ENCODE data around the gene IL33.

The IL33 gene

GRCh38 chr9:6218099-6218502, 2.5 kb downstream of the IL33 start:
- no peak overlapping the region for H3K4me3 ChIP-seq (ENCODE audit: low read depth, low read length)
- H3K36me3 ChIP-seq = no peaks in the 10 kb centered on the region
- no peak for DNase-seq
- H3K27me3 ChIP-seq (ENCODE audit: insufficient read depth, low read depth, severe bottlenecking) = no peaks in the 10 kb centered on the region
- no peak overlapping the region for H3K27ac ChIP-seq
- TF ChIP-seq, protein P1, sequence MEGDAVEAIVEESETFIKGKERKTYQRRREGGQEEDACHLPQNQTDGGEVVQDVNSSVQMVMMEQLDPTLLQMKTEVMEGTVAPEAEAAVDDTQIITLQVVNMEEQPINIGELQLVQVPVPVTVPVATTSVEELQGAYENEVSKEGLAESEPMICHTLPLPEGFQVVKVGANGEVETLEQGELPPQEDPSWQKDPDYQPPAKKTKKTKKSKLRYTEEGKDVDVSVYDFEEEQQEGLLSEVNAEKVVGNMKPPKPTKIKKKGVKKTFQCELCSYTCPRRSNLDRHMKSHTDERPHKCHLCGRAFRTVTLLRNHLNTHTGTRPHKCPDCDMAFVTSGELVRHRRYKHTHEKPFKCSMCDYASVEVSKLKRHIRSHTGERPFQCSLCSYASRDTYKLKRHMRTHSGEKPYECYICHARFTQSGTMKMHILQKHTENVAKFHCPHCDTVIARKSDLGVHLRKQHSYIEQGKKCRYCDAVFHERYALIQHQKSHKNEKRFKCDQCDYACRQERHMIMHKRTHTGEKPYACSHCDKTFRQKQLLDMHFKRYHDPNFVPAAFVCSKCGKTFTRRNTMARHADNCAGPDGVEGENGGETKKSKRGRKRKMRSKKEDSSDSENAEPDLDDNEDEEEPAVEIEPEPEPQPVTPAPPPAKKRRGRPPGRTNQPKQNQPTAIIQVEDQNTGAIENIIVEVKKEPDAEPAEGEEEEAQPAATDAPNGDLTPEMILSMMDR (IDR thresholded peaks at IDR 0.05; ENCODE audit: low read depth, low read length) = no peak
- no peaks in the 10 kb centered on the region for H3K9me3 ChIP-seq (ENCODE audit: severe bottlenecking)

GRCh38 chr9:6219040-6219439, 3.4 kb downstream of the IL33 start:
- no peaks in the 10 kb centered on the region for H3K9me3 ChIP-seq (ENCODE audit: severe bottlenecking)
- TF ChIP-seq, protein P1 (IDR thresholded peaks at IDR 0.05; ENCODE audit: low read depth, low read length) = no peak
- no peak overlapping the region for H3K4me3 ChIP-seq (ENCODE audit: low read depth, low read length)
- H3K27me3 ChIP-seq (ENCODE audit: insufficient read depth, low read depth, severe bottlenecking) = no peaks in the 10 kb centered on the region
- H3K36me3 ChIP-seq = no peaks in the 10 kb centered on the region
- no peak overlapping the region for H3K27ac ChIP-seq
- no peak for DNase-seq

DNA sequence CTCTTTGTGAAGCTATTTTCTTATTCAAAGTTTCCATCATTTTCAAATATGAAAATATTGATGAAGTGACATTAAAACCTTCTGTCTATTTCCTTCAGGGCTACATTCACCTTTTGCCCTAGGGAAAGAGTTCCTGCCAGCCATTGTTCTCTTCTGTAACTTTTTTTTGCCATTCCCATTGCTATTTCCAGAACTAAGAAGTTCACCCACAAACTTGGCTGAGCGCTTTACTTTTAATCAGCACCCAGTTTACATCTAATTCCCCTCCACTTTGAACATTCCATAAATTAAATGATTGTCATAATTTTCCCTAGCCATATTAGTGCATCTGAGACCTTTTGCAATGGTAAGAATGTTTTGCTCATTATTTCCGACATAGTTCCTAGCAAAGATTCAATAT, 4.4 kb downstream of the IL33 start:
- no peak overlapping the region for H3K4me3 ChIP-seq (ENCODE audit: low read depth, low read length)
- TF ChIP-seq, protein P1 (IDR thresholded peaks at IDR 0.05; ENCODE audit: low read depth, low read length) = no peak
- no peak for DNase-seq
- no peaks in the 10 kb centered on the region for H3K36me3 ChIP-seq
- no peaks in the 10 kb centered on the region for H3K27me3 ChIP-seq (ENCODE audit: insufficient read depth, low read depth, severe bottlenecking)
- no peaks in the 10 kb centered on the region for H3K9me3 ChIP-seq (ENCODE audit: severe bottlenecking)
- H3K27ac ChIP-seq = no peak overlapping the region

GRCh38 chr9:6224393-6225154, 9.0 kb downstream of the IL33 start:
- Histone ChIP-seq H3K9me3 (ENCODE audit: severe bottlenecking) (no peaks in the 10 kb centered on the region), H3K27me3 (ENCODE audit: insufficient read depth, low read depth, severe bottlenecking) (peaks cover under 1% of the 10 kb centered on the region), H3K36me3 (no peaks in the 10 kb centered on the region), H3K27ac (no peak overlapping the region), H3K4me3 (ENCODE audit: low read depth, low read length) (no peak overlapping the region)
- DNase-seq = no peak
- TF ChIP-seq, protein P1 (IDR thresholded peaks at IDR 0.05; ENCODE audit: low read depth, low read length) = no peak

DNA sequence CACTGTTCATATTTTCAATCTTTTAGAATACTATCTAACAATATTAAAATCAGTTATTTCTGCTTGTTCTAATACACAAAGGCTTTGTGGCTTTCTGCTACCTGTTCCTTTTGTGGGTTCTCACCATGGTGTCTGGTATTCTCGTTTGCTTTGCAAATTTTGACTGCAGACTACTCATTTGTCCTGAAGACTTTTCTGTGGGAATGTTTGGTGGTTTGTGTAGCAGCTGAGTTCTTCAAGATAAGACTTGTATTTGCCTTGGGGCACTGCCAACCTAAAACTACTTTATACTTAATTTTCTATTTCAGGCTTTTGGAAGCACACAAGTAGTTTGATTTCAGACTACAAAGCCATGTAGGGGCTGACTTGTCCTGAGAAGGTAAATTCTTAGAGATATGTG, 11.1 kb downstream of the IL33 start:
- Histone ChIP-seq H3K36me3 (no peaks in the 10 kb centered on the region), H3K27me3 (ENCODE audit: insufficient read depth, low read depth, severe bottlenecking) (peaks cover 4% of the 10 kb centered on the region), H3K9me3 (ENCODE audit: severe bottlenecking) (no peaks in the 10 kb centered on the region), H3K4me3 (ENCODE audit: low read depth, low read length) (no peak overlapping the region), H3K27ac (no peak overlapping the region)
- TF ChIP-seq, protein P1 (IDR thresholded peaks at IDR 0.05; ENCODE audit: low read depth, low read length) = no peak
- no peak for DNase-seq

DNA sequence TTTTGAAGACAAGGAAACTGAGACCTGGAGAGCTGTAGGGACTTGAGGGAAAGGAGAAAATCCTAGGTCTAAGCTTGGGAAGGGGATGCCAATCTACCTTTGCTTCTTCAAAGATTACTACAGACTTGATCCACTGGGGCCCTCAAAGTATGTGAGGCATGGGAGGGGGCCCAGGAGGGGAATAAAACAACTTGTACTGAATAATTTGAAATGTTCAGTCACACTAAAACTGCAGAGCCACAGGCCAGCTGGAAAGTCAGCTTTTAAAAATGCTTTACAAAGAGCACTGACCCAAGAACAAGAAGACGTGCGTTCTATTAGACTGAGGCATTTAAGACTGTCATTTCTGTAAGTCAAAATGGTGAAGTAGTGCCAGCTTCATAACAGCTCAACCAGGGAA, 13.6 kb downstream of the IL33 start:
- Histone ChIP-seq H3K9me3 (ENCODE audit: severe bottlenecking) (no peaks in the 10 kb centered on the region), H3K4me3 (ENCODE audit: low read depth, low read length) (no peak overlapping the region), H3K27ac (no peak overlapping the region), H3K36me3 (no peaks in the 10 kb centered on the region), H3K27me3 (ENCODE audit: insufficient read depth, low read depth, severe bottlenecking) (peaks cover 6% of the 10 kb centered on the region)
- TF ChIP-seq, protein P1 (IDR thresholded peaks at IDR 0.05; ENCODE audit: low read depth, low read length) = no peak
- DNase-seq = no peak

Data from WERI-Rb-1 (cell line).